IPS DF 6.9 (cell line): ENCODE measurements around the gene NR1D1.

Experiments
- DNase-seq: peaks from one replicate; pipeline ENCODE4 v3.0.0-alpha.2; 2013; ENCODE audit warnings: low read depth, low spot score
- H3K27ac ChIP-seq: one replicate; pipeline ENCODE4 v1.5.1; 2013; ENCODE audit warnings: low read length, control low read depth
- H3K27me3 ChIP-seq: 2 replicates; pipeline ENCODE4 v1.6.1; 2013; ENCODE audit warnings: mild to moderate bottlenecking, low read length; ENCODE audit not compliant: control insufficient read depth, insufficient read depth
- H3K36me3 ChIP-seq: 2 replicates; pipeline ENCODE4 v1.6.1; 2013; ENCODE audit warnings: low read length; ENCODE audit not compliant: control insufficient read depth, insufficient read depth
- H3K4me1 ChIP-seq: 2 replicates; pipeline ENCODE4 v1.6.1; 2013; ENCODE audit warnings: low read length; ENCODE audit not compliant: control insufficient read depth, insufficient read depth
- H3K4me3 ChIP-seq: 2 replicates; pipeline ENCODE4 v1.5.1; 2013; ENCODE audit warnings: mild to moderate bottlenecking, low read length
- H3K9me3 ChIP-seq: 2 replicates; pipeline ENCODE4 v1.6.1; 2013; ENCODE audit warnings: low read length, inconsistent platforms; ENCODE audit not compliant: control insufficient read depth, insufficient read depth
- WGBS: extraction: QIAGEN DNeasy Blood & Tissue Kit; methylation state at CpG from one replicate; pipeline ENCODE4 v1.1.7; 2013; ENCODE audit warnings: mixed read lengths, missing lambda C conversion rate; ENCODE audit not compliant: insufficient read length, insufficient coverage; 5-methylcytosine and 5-hydroxymethylcytosine counted together

NR1D1 gene

GRCh38 chr17:40087049-40087794 lies 13.2 kb downstream of the NR1D1 start:
- no peak for DNase-seq
- Histone ChIP-seq H3K36me3 (peaks cover 8% of the 10 kb centered on the region; the same call in 1 of the 2 replicates), H3K9me3 (no peaks in the 10 kb centered on the region), H3K4me1 (peaks cover 6% of the 10 kb centered on the region), H3K27ac (no peak overlapping the region), H3K27me3 (no peaks in the 10 kb centered on the region), H3K4me3 (no peak overlapping the region)
- no CpG with 5 or more reads among the region's 6 CpGs for WGBS

GRCh38 chr17:40086150-40087044 lies 14.0 kb downstream of the NR1D1 start:
- Histone ChIP-seq H3K9me3 (no peaks in the 10 kb centered on the region), H3K4me3 (no peak overlapping the region), H3K36me3 (peaks cover 8% of the 10 kb centered on the region; the same call in 1 of the 2 replicates), H3K27me3 (no peaks in the 10 kb centered on the region), H3K4me1 (peaks cover 3% of the 10 kb centered on the region; the same call in 1 of the 2 replicates), H3K27ac (no peak overlapping the region)
- DNase-seq = no peak
- WGBS = no CpG with 5 or more reads among the region's 17 CpGs

GRCh38 chr17:40084477-40084876 lies 15.9 kb downstream of the NR1D1 start:
- Histone ChIP-seq H3K4me3 (no peak overlapping the region), H3K27me3 (no peaks in the 10 kb centered on the region), H3K9me3 (no peaks in the 10 kb centered on the region), H3K36me3 (peaks cover 8% of the 10 kb centered on the region; the same call in 1 of the 2 replicates), H3K4me1 (no peaks in the 10 kb centered on the region), H3K27ac (no peak overlapping the region)
- no peak for DNase-seq
- no CpG with 5 or more reads among the region's 14 CpGs for WGBS

- no peaks in the 10 kb centered on the region for H3K4me1 ChIP-seq
- no peaks in the 10 kb centered on the region for H3K36me3 ChIP-seq
- H3K27me3 ChIP-seq = no peaks in the 10 kb centered on the region
- H3K27ac ChIP-seq = no peak overlapping the region
- H3K4me3 ChIP-seq = no peak overlapping the region
- no CpG with 5 or more reads among the region's 3 CpGs for WGBS
- no peak for DNase-seq
- no peaks in the 10 kb centered on the region for H3K9me3 ChIP-seq
These were observed 20.8 kb downstream of the NR1D1 start for GRCh38 chr17:40079545-40079944.

GRCh38 chr17:40076591-40076990 lies 23.8 kb downstream of the NR1D1 start:
- Histone ChIP-seq H3K9me3 (no peaks in the 10 kb centered on the region), H3K27me3 (no peaks in the 10 kb centered on the region), H3K4me1 (peaks cover 3% of the 10 kb centered on the region; the same call in 1 of the 2 replicates), H3K27ac (no peak overlapping the region), H3K4me3 (no peak overlapping the region), H3K36me3 (no peaks in the 10 kb centered on the region)
- no CpG with 5 or more reads among the region's 7 CpGs for WGBS
- DNase-seq = no peak

- no peaks in the 10 kb centered on the region for H3K9me3 ChIP-seq
- no CpG with 5 or more reads among the region's 8 CpGs for WGBS
- no peak for DNase-seq
- H3K36me3 ChIP-seq = no peaks in the 10 kb centered on the region
- peaks cover 7% of the 10 kb centered on the region for H3K4me1 ChIP-seq
- H3K27ac ChIP-seq = no peak overlapping the region
- no peaks in the 10 kb centered on the region for H3K27me3 ChIP-seq
- H3K4me3 ChIP-seq = no peak overlapping the region
These were observed 24.4 kb downstream of the NR1D1 start for GRCh38 chr17:40075942-40076498.

GRCh38 chr17:40075201-40075941 lies 25.0 kb downstream of the NR1D1 start:
- Histone ChIP-seq H3K9me3 (no peaks in the 10 kb centered on the region), H3K36me3 (no peaks in the 10 kb centered on the region), H3K27ac (no peak overlapping the region), H3K27me3 (no peaks in the 10 kb centered on the region), H3K4me1 (peaks cover 12% of the 10 kb centered on the region), H3K4me3 (no peak overlapping the region)
- DNase-seq = peak; percentile 75
- WGBS = no CpG with 5 or more reads among the region's 11 CpGs

GRCh38 chr17:40074871-40075200 lies 25.6 kb downstream of the NR1D1 start:
- no peak overlapping the region for H3K27ac ChIP-seq
- no peak overlapping the region for H3K4me3 ChIP-seq
- no peaks in the 10 kb centered on the region for H3K27me3 ChIP-seq
- DNase-seq = no peak
- WGBS = no CpG with 5 or more reads among the region's 6 CpGs
- H3K36me3 ChIP-seq = no peaks in the 10 kb centered on the region
- H3K9me3 ChIP-seq = no peaks in the 10 kb centered on the region
- peaks cover 17% of the 10 kb centered on the region for H3K4me1 ChIP-seq

GRCh38 chr17:40074175-40074512 lies 26.2 kb downstream of the NR1D1 start:
- no peak overlapping the region for H3K27ac ChIP-seq
- no peaks in the 10 kb centered on the region for H3K9me3 ChIP-seq
- no peak for DNase-seq
- H3K4me1 ChIP-seq = peaks cover 22% of the 10 kb centered on the region
- WGBS = no CpG with 5 or more reads among the region's 8 CpGs
- H3K27me3 ChIP-seq = no peaks in the 10 kb centered on the region
- H3K36me3 ChIP-seq = no peaks in the 10 kb centered on the region
- H3K4me3 ChIP-seq = no peak overlapping the region
